ENCODE measurements around the gene KMO.

Gene KMO

GRCh38 chr1:241542199-241542907 is 10.2 kb downstream of the KMO start:
- no peak for FAIRE-seq

GRCh38 chr1:241548008-241548407 is 15.8 kb downstream of the KMO start:
- FAIRE-seq, result no peak

DNA sequence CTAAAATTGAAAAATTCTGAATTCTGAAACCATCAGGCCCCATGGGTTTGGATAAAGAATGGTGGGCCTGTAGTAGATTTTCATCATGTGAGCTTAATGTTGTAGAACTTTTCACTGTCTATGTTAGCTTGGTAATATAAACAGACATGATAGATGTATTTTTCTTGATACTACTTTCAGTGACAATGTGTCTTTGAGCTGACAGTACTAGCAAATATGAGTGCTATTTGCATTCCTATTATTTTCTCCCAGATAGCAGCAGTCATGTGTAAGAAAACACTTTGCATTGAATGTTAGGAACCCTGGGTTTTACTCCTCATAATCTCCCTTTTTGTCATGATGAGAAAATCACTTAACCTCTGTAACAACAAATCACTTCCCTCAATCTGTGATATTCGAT is 18.1 kb downstream of the KMO start:
- FAIRE-seq, result no peak

DNA sequence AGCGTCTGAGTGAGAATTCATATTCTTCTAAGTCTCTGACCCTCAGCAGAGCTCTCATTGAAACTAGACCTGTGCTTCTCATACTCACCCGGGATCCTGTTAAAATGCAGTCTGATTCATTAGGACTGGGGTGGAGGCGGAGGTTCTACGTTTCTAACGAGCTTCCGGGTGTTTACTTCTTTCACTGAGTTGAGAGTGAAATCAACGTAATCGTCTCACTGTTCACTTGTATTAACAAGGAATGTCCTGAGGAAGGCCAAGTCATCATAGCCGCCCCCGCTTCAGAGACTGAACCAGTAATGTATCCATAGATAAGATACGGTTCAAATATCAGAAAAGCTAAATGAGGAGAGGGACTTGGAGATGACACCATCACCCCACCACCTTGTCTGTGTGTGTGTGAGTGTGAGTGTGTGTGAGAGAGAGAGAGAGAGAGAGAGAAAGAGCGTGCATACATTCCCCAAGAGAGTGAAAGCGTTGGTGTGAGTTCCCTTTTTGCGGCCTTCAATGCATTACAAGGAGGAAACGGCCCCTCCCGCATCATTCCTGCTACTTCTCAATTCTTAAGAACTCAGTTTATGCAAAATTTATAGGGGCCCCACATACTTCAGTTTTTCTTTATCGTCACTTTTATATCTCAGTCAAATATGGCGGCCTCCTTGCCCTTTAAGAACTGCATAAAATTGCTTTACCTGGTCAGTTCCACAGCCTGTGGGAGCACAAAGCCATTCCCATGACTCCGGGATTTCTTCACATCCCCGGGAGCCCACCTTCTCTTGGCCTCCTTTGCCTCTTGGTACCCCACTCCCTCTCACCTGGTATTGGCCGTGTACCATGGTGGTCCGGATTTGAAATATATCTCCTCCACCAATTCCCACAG is 19.8 kb downstream of the KMO start:
- no peak for FAIRE-seq

DNA sequence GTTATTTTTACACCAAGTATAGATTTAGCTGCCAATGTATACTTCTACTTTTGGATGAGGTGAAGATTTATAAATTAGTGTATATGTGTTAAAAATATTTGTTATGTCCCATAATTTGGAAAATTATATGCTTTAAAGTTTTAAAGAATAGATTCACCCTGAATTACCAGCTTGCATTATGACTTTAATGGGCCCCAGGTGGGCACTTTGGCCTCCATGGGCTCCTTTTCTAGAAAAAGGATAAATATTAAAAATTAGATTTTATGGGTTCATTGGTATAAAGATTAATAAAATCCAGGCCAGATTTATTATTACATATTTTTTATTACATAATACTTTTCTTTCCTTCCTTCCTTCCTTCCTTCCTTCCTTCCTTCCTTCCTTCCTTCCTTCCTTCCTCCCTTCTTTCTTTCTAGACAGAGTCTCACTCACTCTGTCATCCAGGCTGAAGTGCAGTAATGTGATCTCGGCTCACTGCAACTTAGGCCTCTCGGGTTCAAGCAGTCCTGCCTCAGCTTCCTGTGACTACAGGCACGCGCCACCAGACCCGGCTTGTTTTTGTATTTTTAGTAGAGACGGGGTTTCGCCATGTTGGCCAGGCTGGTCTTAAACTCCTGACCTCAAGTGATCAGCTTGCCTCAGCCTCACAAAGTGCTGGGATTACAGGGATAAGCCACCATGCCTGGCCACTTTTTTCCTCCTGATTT is 21.9 kb downstream of the KMO start:
- FAIRE-seq, result no peak

DNA sequence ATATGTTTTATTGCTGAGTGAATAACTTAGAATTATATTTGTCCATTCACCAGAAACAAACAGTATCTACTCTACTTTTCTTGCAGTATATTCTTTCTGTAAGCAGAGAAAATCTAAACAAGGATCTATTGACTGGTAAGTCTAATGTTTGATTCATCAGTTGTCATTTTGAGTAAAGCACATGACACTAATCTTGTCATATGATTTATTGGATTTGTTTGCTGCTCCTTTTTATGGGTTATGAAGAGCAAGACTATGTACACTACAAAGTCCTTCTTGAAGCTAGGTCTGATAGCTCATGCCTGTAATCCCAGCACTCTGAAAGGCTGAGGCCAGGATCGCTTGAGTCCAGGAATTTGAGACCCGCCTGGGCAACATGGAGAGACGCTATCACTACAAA is 23.3 kb downstream of the KMO start:
- FAIRE-seq, result no peak

DNA sequence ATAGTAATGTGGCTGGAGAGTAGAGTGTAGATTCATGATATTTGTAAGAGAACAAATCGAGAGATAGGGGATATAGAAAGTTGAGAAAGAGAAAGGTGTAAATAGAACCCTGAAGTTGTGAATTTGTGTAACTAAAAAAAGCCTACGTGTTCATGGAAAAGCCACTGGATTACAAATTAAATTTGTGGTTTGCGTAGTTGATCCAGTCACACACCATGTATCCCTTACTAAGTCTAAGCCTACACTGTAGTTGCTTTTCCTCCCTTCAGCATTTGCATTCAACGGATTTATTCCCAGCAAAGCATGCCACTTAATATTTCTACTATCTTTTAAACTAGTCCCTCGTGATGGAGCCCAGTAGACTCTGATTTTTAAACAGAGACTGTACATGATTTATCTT is 24.9 kb downstream of the KMO start:
- FAIRE-seq, result no peak

GRCh38 chr1:241557551-241558193 is 25.5 kb downstream of the KMO start:
- no peak for FAIRE-seq

DNA sequence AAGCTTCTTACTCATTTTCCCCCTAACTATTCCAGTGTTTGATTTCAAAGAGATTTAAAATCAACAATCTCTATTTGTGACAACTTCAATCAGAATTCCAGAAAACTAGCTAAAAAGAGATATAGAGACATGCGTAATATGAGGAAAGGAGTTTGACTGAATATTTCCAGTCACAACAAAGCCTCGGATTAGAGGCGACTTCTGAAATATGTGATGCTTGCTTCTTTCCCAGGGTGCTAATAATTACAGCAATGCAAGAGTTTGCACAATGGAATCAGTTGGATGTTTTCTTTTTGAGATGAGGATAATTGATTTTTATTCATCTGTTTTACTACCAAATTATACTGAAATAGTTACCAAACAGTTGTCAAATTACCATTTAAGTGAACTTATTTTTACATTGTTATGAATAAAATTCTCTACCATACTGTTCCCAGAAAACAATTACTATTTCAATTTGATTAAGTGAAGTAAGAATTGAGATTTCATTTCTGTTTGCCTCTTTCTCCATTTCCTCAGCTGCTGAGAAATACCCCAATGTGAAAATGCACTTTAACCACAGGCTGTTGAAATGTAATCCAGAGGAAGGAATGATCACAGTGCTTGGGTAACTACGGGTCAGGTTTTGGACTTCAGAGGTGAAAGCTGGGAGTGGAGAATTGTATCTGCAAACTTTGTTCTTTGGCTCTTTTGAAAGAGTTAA is 28.1 kb downstream of the KMO start:
- FAIRE-seq, result no peak

DNA sequence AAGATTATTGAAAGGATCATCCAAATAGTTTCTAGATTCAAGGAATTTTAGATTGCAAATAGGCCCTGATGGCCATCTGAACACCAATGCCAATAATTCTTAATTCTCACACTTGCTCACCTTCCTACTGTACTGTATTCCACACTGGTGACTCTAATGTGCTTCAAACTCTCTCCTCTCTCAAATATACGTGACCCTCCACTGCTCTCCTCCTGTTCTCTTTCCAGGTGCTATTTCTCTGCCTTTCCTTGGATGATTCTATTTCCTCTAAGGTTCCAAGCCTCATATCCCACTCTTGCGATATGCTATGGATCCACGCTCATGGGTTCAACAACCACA is 28.6 kb downstream of the KMO start:
- FAIRE-seq, result no peak

- FAIRE-seq, result no peak
Observed at GRCh38 chr1:241569848-241570247, 37.7 kb downstream of the KMO start.

DNA sequence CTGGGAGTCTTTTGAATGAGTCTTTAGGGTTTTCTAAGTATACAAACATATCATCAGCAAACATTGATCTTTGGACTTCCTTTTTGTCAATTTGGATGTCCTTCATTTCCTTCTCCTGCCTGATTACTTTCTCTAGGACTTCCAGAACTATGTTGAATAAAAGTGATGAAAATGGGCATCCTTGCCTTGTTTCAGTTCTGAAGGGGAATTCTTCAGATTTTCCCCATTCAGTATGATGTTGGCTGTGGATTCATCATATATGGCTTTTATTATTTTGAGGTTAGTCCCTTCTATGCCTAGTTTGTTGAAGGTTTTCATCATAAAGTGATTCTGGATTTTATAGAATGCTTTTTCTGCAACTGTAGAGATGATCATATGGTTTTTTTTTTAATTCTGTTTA is 42.0 kb downstream of the KMO start:
- FAIRE-seq, result no peak

GRCh38 chr1:241579434-241579833 is 47.3 kb downstream of the KMO start:
- no peak for FAIRE-seq

DNA sequence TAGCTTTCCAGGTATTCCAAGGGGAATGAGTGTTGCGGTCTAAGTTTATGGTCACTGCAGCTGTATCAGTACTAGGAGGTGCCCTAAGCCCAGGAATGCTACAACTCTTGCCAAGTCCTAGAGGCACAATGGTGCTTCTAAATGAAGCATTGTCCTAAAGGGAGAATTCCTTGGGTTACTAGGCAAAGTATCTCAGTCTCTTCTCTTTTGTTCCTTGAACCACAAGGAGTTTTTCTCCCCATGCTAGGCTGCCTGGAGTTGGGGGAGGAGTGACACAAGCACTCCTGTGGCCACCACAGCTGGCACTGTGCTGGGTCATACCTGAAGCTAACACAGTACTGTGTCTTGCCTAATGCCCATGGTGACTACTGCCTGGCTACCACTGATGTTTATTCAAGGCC is 50.7 kb downstream of the KMO start:
- no peak for FAIRE-seq

- FAIRE-seq, result no peak
Observed at GRCh38 chr1:241586905-241587512, 54.8 kb downstream of the KMO start.

DNA sequence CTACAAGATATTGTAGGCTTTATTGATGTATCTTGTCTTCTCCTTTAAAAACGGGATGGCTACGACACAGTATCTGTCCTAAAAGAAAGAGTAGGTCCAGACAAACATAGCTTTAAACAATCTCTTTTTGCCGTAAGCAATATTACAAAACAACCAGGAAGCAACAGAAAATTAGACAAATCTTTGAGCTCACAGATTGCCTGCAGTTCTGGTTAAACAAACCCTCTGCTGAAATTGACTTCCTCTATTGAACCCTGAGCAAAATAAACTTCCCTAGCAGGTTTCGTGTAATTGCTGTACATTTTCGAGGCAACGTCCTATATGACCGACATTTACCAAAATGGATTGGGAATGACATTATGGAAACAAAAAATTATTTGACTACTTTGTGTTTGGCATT is 57.3 kb downstream of the KMO start:
- FAIRE-seq, result no peak

DNA sequence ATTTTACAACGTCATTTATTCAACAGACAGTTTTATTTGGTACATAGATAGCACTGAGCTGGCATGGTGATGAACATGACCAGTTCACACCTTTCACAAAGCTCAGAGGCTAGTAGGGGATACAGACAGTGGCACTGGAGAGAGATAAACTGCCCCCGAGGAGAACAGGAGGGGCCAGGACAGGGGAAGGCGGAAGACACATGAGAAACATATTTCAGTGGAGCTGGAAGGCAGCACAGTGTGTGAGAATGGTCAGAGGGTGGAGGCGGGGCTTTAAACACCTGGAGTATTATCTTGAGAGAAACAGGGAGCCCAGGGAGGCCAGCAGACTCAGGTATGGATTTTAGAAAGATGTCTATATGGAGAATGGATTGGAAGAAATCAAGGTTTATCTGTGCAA is 58.5 kb downstream of the KMO start:
- FAIRE-seq, result no peak

DNA sequence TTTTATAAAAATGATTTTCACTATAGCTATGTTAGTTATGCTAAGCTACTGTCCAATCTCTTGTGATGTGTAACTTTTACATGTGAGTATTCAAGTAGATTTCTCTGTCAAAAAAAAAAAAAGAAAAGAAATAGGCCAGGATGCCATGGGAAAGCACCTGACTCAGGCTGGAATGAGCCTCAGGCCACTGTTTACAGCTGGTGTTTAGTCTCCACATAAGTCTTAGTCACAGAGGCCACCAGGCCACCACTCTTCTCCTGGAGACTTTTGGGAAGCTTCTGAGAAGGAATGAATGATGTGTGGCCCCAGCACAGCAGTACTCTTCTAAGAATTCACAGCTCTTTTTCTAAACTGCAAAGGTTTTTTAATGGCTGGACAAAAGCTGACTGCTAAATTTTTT is 59.1 kb downstream of the KMO start:
- no peak for FAIRE-seq

GRCh38 chr1:241591736-241592135 is 59.6 kb downstream of the KMO start:
- FAIRE-seq, result no peak

- FAIRE-seq, result no peak
Observed at GRCh38 chr1:241592273-241592958, 60.2 kb downstream of the KMO start.

DNA sequence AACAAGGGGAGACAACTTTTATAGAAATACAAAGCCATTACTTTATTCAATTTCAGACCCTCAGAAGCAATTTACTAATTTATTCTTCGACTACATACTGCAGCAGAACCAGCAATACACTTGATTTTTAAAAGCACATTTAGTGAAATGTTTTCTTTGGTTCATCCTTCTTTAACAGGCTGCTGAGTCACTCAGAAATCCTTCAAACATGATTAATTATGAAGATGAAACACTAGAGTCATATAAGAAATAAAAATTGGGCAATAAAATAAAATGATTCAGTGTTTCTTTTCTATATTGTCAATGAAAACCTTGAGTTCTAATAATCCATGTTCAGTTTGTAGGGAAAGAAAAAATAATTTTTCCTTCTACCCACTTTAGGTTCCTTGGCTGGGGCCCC is 61.0 kb downstream of the KMO start:
- no peak for FAIRE-seq

DNA sequence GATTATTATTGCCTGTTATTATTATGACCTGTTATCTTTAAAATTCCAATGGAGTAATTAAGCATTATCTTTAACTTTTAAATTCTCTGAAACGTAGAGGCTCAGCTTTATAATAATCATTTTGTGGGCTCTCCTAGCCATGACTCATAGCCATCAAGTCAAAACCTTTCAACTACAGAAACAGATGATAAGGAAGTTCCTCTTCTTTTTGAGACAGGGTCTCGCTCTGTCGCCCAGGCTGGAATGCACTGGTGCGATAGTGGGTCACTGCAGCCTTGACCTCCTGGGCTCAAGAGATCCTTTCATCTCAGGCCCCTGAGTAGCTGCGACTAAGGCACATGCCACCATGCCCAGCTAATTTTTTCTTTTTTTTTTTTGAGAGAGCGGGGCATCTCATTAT is 64.5 kb downstream of the KMO start:
- FAIRE-seq, result no peak

Data from A204.1 (cell line).